Activated naive CD4-positive, alpha-beta T cell treated with anti-CD3 and anti-CD28 coated beads, Interleukin-2, amount 10 ng/mL, durations not matched to agents 7 days and 5 days (primary cell): ENCODE data around the gene MLST8.

Source experiments
- CTCF ChIA-PET: fragments of 350-600 bp; sonication (Branson Sonifier 250); formaldehyde crosslinking; loops from one replicate; lab custom pipeline; 2021; ENCODE audit warnings: antibody characterized with exemption; lab: Charles Lee
- DNase-seq: peaks from one replicate; pipeline ENCODE4 v3.0.0-alpha.2; 2020
- H3K27ac Mint-ChIP-seq: one replicate; pipeline ENCODE4 v1.8.0; 2021; ENCODE audit warnings: mild to moderate bottlenecking, moderate library complexity, mixed read lengths
- H3K27me3 Mint-ChIP-seq: one replicate; pipeline ENCODE4 v1.8.0; 2021; ENCODE audit warnings: mild to moderate bottlenecking, mixed read lengths
- H3K36me3 Mint-ChIP-seq: one replicate; pipeline ENCODE4 v1.8.0; 2021; ENCODE audit warnings: mixed read lengths
- H3K4me1 Mint-ChIP-seq: one replicate; pipeline ENCODE4 v1.8.0; 2021; ENCODE audit warnings: mixed read lengths
- H3K4me3 Mint-ChIP-seq: one replicate; pipeline ENCODE4 v1.8.0; 2021; ENCODE audit warnings: mild to moderate bottlenecking, moderate library complexity, mixed read lengths
- H3K9me3 Mint-ChIP-seq: one replicate; pipeline ENCODE4 v1.8.0; 2021; ENCODE audit warnings: mixed read lengths

Gene MLST8

GRCh38 chr16:2166263-2167067, 38.8 kb upstream of the MLST8 start:
- H3K27me3 Mint-ChIP-seq = no peaks in the 10 kb centered on the region
- CTCF ChIA-PET = interaction anchor here (0.6 kb wide), 1 partner anchor 26 kb away, joined by 3 read pairs; no protein-coding TSS in a partner anchor
- H3K36me3 Mint-ChIP-seq = peaks cover 21% of the 10 kb centered on the region
- H3K27ac Mint-ChIP-seq = peak overlapping the region; percentile 77
- H3K9me3 Mint-ChIP-seq = peaks cover 10% of the 10 kb centered on the region
- H3K4me1 Mint-ChIP-seq = no peaks in the 10 kb centered on the region
- no peak for DNase-seq
- H3K4me3 Mint-ChIP-seq = no peak overlapping the region

- Mint-ChIP-seq H3K36me3 (peaks cover 21% of the 10 kb centered on the region), H3K27ac (no peak overlapping the region), H3K4me1 (no peaks in the 10 kb centered on the region), H3K4me3 (no peak overlapping the region), H3K9me3 (peaks cover 10% of the 10 kb centered on the region), H3K27me3 (no peaks in the 10 kb centered on the region)
- CTCF ChIA-PET = no interaction called here
- DNase-seq = no peak
Observed at GRCh38 chr16:2167068-2167638, 38.1 kb upstream of the MLST8 start.

DNA sequence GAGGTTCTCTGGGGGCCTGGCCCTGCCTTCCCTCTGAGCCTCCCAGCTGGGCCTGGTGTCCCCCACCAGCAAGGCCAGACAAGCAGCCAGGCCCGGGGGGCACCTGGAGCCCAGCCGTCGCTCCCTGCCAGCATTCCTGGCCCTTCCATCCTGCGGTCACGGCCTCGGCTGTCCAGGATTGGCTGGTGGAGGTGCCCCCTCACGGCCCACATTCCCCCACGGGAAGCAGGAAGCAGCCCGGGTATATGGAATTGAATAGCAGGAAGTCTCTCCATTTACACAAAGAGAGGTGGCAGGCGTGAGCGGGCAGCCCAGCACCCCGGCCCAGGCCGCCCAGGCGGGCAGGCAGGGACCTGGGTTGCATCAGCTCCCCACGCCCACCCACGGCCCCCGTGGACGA, 35.2 kb upstream of the MLST8 start:
- peaks cover 22% of the 10 kb centered on the region for H3K36me3 Mint-ChIP-seq
- peaks cover 5% of the 10 kb centered on the region for H3K9me3 Mint-ChIP-seq
- no peak overlapping the region for H3K4me3 Mint-ChIP-seq
- no peaks in the 10 kb centered on the region for H3K4me1 Mint-ChIP-seq
- CTCF ChIA-PET = interaction anchor here (0.5 to 1.1 kb wide), 2 partner anchors 8 to 762 kb away, joined by 3 read pairs; no protein-coding TSS in a partner anchor
- no peaks in the 10 kb centered on the region for H3K27me3 Mint-ChIP-seq
- H3K27ac Mint-ChIP-seq = no peak overlapping the region
- DNase-seq = no peak

GRCh38 chr16:2170587-2171435, 34.4 kb upstream of the MLST8 start:
- Mint-ChIP-seq H3K27ac (no peak overlapping the region), H3K4me1 (no peaks in the 10 kb centered on the region), H3K36me3 (peaks cover 21% of the 10 kb centered on the region), H3K27me3 (no peaks in the 10 kb centered on the region), H3K4me3 (no peak overlapping the region), H3K9me3 (peaks cover 2% of the 10 kb centered on the region)
- DNase-seq = no peak
- CTCF ChIA-PET = no interaction called here

- no peaks in the 10 kb centered on the region for H3K9me3 Mint-ChIP-seq
- CTCF ChIA-PET = no interaction called here
- H3K27me3 Mint-ChIP-seq = no peaks in the 10 kb centered on the region
- DNase-seq = no peak
- H3K27ac Mint-ChIP-seq = no peak overlapping the region
- H3K4me3 Mint-ChIP-seq = no peak overlapping the region
- peaks cover 20% of the 10 kb centered on the region for H3K36me3 Mint-ChIP-seq
- no peaks in the 10 kb centered on the region for H3K4me1 Mint-ChIP-seq
Observed at GRCh38 chr16:2171601-2172178, 33.6 kb upstream of the MLST8 start.

DNA sequence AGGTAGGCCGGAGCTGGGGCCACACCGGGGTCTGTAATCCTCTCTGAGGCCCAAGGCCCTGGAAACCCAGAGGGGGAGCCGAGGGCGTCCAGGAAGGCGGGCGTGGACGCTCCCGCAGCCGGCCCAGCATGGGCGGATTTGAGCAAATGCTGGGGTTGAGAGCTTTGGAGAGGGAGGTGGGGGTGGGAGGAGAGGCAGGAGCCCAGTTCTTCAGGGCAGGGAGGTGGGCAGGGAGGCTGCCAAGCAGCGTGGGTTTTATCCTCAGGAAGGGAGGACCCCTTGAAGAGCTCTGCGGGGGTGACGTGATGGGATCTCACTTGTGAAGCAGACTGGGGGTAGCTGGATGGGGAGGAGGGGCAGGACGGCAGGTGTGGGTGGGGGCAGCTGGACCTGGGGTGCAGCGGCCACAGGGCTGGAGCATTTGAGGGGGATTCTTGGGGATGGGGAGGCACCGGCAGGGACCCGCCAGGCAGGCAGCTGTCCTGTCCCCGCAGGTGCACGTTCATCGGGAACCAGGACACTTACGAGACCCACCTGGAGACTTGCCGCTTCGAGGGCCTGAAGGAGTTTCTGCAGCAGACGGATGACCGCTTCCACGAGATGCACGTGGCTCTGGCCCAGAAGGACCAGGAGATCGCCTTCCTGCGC, 32.4 kb upstream of the MLST8 start:
- CTCF ChIA-PET = no interaction called here

DNA sequence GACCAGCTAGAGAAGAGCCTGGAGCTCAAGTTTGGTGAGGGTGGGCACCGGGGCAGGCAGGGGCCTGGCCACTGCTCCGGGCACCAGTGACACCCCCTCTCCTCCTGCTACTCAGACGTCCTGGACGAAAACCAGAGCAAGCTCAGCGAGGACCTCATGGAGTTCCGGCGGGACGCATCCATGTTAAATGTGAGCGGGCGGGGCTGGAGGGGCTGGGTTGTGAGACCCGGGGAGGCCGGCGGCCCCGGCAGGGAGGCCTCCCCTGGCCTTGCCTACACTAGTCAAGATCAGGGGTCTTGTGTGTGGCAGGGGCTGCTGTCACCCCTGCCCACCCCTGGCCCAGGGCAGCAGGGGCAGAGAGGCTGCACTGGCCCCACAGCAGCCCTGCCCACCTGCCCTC, 31.9 kb upstream of the MLST8 start:
- DNase-seq = no peak
- no peak overlapping the region for H3K4me3 Mint-ChIP-seq
- CTCF ChIA-PET = no interaction called here
- H3K36me3 Mint-ChIP-seq = peaks cover 19% of the 10 kb centered on the region
- H3K9me3 Mint-ChIP-seq = no peaks in the 10 kb centered on the region
- no peaks in the 10 kb centered on the region for H3K4me1 Mint-ChIP-seq
- H3K27me3 Mint-ChIP-seq = no peaks in the 10 kb centered on the region
- H3K27ac Mint-ChIP-seq = no peak overlapping the region

More for the DNA sequence above, 32.4 kb upstream of the MLST8 start:
- H3K27me3 Mint-ChIP-seq = no peaks in the 10 kb centered on the region
- H3K4me3 Mint-ChIP-seq = no peak overlapping the region
- DNase-seq = no peak
- no peak overlapping the region for H3K27ac Mint-ChIP-seq
- no peaks in the 10 kb centered on the region for H3K4me1 Mint-ChIP-seq
- peaks cover 19% of the 10 kb centered on the region for H3K36me3 Mint-ChIP-seq
- H3K9me3 Mint-ChIP-seq = no peaks in the 10 kb centered on the region

- CTCF ChIA-PET = no interaction called here
- H3K4me1 Mint-ChIP-seq = no peaks in the 10 kb centered on the region
- DNase-seq = no peak
- H3K9me3 Mint-ChIP-seq = no peaks in the 10 kb centered on the region
- H3K27ac Mint-ChIP-seq = no peak overlapping the region
- no peaks in the 10 kb centered on the region for H3K27me3 Mint-ChIP-seq
- no peak overlapping the region for H3K4me3 Mint-ChIP-seq
- H3K36me3 Mint-ChIP-seq = peaks cover 19% of the 10 kb centered on the region
Observed at GRCh38 chr16:2173916-2174315, 31.3 kb upstream of the MLST8 start.

GRCh38 chr16:2174396-2175131, 30.7 kb upstream of the MLST8 start:
- no peak for DNase-seq
- H3K4me1 Mint-ChIP-seq = no peaks in the 10 kb centered on the region
- no peak overlapping the region for H3K4me3 Mint-ChIP-seq
- CTCF ChIA-PET = no interaction called here
- no peaks in the 10 kb centered on the region for H3K27me3 Mint-ChIP-seq
- no peak overlapping the region for H3K27ac Mint-ChIP-seq
- H3K9me3 Mint-ChIP-seq = no peaks in the 10 kb centered on the region
- peaks cover 19% of the 10 kb centered on the region for H3K36me3 Mint-ChIP-seq

DNA sequence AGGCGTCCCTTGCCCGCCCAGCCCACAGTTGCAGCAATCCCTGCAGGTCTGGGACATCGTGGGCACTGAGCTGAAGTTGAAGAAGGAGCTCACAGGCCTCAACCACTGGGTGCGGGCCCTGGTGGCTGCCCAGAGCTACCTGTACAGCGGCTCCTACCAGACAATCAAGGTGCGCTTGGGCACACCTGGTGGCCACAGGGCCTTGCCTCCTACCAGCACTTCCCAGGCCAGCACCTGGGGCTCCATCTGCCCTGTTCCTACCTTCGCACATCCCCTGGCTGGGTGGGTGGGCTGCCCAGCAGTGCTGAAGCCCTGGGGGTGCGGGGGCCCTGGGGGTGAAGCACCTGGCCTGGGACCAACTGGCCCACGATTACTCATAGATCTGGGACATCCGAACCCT, 29.8 kb upstream of the MLST8 start:
- CTCF ChIA-PET = no interaction called here
- Mint-ChIP-seq H3K4me3 (no peak overlapping the region), H3K36me3 (peaks cover 19% of the 10 kb centered on the region), H3K27me3 (no peaks in the 10 kb centered on the region), H3K27ac (no peak overlapping the region), H3K4me1 (no peaks in the 10 kb centered on the region), H3K9me3 (no peaks in the 10 kb centered on the region)
- no peak for DNase-seq

DNA sequence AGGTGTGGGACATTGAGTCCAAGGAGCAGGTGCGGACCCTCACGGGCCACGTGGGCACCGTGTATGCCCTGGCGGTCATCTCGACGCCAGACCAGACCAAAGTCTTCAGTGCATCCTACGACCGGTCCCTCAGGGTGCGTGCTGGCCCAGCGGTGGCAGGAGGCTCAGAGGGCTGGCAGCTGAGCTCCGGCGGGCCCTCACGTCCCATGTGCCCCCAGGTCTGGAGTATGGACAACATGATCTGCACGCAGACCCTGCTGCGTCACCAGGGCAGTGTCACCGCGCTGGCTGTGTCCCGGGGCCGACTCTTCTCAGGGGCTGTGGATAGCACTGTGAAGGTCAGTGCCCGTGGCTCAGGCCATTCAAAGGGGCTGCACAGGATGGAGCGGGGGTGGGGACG, 29.2 kb upstream of the MLST8 start:
- no peak overlapping the region for H3K4me3 Mint-ChIP-seq

GRCh38 chr16:2177101-2177500, 28.2 kb upstream of the MLST8 start:
- CTCF ChIA-PET = interaction anchor here (0.7 kb wide), 1 partner anchor 7 kb away, joined by 3 read pairs; no protein-coding TSS in a partner anchor
- no peak for DNase-seq
- H3K4me1 Mint-ChIP-seq = no peaks in the 10 kb centered on the region
- H3K4me3 Mint-ChIP-seq = no peak overlapping the region
- H3K27ac Mint-ChIP-seq = no peak overlapping the region
- H3K9me3 Mint-ChIP-seq = no peaks in the 10 kb centered on the region
- no peaks in the 10 kb centered on the region for H3K27me3 Mint-ChIP-seq
- peaks cover 15% of the 10 kb centered on the region for H3K36me3 Mint-ChIP-seq

More for the DNA sequence above, 29.2 kb upstream of the MLST8 start:
- peaks cover 19% of the 10 kb centered on the region for H3K36me3 Mint-ChIP-seq
- H3K27ac Mint-ChIP-seq = no peak overlapping the region
- H3K27me3 Mint-ChIP-seq = no peaks in the 10 kb centered on the region
- CTCF ChIA-PET = no interaction called here
- DNase-seq = no peak
- no peaks in the 10 kb centered on the region for H3K9me3 Mint-ChIP-seq
- no peaks in the 10 kb centered on the region for H3K4me1 Mint-ChIP-seq

- Mint-ChIP-seq H3K27ac (no peak overlapping the region), H3K4me1 (no peaks in the 10 kb centered on the region), H3K36me3 (peaks cover 15% of the 10 kb centered on the region), H3K4me3 (no peak overlapping the region), H3K27me3 (no peaks in the 10 kb centered on the region), H3K9me3 (no peaks in the 10 kb centered on the region)
- no peak for DNase-seq
- CTCF ChIA-PET = interaction anchor here (0.7 kb wide), 1 partner anchor 8 kb away, joined by 3 read pairs; no protein-coding TSS in a partner anchor
Observed at GRCh38 chr16:2177561-2177960, 27.7 kb upstream of the MLST8 start.
